ENCODE results near the gene TPTE2.
"Not testable (repeated sequence)": the region's sequence is repeated elsewhere in the genome, so short reads cannot be mapped to it uniquely, and the experiment has no call there.

TPTE2 gene

DNA sequence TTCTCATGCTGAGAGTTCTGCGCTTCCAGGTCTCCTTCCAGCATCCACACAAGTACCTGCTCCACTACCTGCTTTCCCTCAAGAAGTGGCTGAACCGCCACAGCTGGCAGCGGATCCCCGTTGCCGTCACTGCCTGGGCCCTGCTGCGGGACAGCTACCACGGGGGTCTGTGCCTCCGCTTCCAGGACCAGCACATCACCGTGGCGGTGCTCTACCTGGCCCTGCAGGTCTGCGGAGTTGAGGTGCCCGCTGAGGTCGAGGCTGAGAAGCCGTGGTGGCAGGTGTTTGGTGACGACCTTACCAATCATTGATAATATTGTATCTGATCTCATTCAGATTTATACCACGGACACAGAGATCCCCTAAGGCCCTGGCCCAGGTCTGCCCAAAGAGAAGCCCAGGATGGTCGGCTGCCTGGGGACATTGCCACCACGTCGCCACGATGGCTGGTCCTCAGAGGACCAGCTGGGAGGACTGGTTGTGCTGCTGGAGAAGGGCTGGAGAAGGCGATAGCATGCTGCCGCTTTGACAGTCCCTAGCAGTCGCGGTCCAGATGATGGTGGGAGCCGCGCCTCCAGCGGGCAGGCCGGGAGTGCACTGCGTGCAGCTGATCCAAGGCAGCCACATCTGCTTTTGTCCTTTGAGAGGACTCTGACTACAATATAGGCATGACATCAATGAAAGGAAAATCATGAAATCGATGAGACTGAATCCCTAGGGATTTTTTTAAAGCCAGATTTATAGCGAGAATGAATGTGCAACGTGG is 178.4 kb downstream of the TPTE2 start:
- not testable (repeated sequence) for H3K27ac ChIP-seq

GRCh38 chr13:19382111-19382510 is 179.2 kb downstream of the TPTE2 start:
- H3K27ac ChIP-seq: no peak overlapping the region
- TF ChIP-seq, protein P1, sequence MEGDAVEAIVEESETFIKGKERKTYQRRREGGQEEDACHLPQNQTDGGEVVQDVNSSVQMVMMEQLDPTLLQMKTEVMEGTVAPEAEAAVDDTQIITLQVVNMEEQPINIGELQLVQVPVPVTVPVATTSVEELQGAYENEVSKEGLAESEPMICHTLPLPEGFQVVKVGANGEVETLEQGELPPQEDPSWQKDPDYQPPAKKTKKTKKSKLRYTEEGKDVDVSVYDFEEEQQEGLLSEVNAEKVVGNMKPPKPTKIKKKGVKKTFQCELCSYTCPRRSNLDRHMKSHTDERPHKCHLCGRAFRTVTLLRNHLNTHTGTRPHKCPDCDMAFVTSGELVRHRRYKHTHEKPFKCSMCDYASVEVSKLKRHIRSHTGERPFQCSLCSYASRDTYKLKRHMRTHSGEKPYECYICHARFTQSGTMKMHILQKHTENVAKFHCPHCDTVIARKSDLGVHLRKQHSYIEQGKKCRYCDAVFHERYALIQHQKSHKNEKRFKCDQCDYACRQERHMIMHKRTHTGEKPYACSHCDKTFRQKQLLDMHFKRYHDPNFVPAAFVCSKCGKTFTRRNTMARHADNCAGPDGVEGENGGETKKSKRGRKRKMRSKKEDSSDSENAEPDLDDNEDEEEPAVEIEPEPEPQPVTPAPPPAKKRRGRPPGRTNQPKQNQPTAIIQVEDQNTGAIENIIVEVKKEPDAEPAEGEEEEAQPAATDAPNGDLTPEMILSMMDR (IDR thresholded peaks at IDR 0.05): no peak
- TF ChIP-seq ZFX (IDR thresholded peaks at IDR 0.05; ENCODE audit: borderline replicate concordance): no peak
